ENCODE data around the gene PDSS2.

DNA sequence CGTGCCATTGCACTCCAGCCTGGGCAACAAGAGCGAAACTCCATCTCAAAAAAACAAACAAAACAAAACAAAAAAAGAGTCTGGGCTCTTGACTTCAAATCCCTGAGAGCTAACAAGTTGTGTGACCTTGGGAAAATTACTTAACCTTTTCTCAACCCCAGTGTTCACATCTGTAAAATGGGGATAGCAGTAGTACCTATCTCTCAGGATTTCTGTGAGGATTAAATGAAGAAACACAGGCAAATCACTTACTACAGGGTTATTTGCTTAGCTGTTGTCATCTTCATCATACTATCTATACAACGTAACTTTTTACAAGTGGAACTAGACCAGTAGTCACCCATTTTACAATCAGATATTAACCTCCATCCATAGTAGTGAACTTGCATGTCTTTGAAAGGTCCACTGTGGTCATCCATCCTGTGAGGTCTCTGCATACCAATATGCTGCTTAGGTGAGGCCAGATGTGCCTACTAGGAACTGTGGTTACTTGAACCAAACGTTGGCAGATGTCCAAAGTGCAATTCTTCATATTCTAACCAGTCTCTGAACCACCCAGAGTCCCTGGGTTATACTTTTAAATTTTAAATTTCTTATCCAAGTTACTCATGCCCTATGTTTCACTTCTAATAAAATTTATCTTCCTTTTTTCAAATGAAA lies 215.2 kb downstream of the PDSS2 start:
- TF ChIP-seq, protein P1, sequence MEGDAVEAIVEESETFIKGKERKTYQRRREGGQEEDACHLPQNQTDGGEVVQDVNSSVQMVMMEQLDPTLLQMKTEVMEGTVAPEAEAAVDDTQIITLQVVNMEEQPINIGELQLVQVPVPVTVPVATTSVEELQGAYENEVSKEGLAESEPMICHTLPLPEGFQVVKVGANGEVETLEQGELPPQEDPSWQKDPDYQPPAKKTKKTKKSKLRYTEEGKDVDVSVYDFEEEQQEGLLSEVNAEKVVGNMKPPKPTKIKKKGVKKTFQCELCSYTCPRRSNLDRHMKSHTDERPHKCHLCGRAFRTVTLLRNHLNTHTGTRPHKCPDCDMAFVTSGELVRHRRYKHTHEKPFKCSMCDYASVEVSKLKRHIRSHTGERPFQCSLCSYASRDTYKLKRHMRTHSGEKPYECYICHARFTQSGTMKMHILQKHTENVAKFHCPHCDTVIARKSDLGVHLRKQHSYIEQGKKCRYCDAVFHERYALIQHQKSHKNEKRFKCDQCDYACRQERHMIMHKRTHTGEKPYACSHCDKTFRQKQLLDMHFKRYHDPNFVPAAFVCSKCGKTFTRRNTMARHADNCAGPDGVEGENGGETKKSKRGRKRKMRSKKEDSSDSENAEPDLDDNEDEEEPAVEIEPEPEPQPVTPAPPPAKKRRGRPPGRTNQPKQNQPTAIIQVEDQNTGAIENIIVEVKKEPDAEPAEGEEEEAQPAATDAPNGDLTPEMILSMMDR (IDR thresholded peaks at IDR 0.05) = no peak
- TF ChIP-seq POLR2A (IDR thresholded peaks at IDR 0.05) = no peak
- TF ChIP-seq POLR2AphosphoS5 (IDR thresholded peaks at IDR 0.05) = no peak
- TF ChIP-seq EP300 (IDR thresholded peaks at IDR 0.05) = no peak
